ENCODE measurements around the gene IFI44. TPM values are rescaled to one million over a fixed set of nuclear protein-coding genes. Genes with fewer than 3 reads are reported as not detected.

The IFI44 gene
- 2.4 and 7.9 TPM in 2 replicates for total RNA-seq

GRCh38 chr1:78649628-78650027, at the start of gene IFI44:
Gene IFI44, plus strand, starts transcription at chr1:78649831. Its CDS starts 365 bp downstream, at chr1:78650196.

GRCh38 chr1:78619803-78620579, 29.6 kb upstream of the IFI44 start, which contains the start of gene IFI44L:
Gene IFI44L, plus strand, starts transcription at chr1:78620448. Its CDS starts 7,468 bp downstream, at chr1:78627916.

Other genes with a start within 250 kb of the IFI44 start
- 0.08 and 0.31 TPM in 2 replicates for gene PTGFR, start 158.9 kb upstream of the IFI44 start, total RNA-seq
- gene IFI44L, start 29.4 kb upstream of the IFI44 start, total RNA-seq, result 0.08 and 0.53 TPM in 2 replicates

All from hair follicular keratinocyte (primary cell).